ENCODE measurements around the gene STAMBPL1.

The STAMBPL1 gene

DNA sequence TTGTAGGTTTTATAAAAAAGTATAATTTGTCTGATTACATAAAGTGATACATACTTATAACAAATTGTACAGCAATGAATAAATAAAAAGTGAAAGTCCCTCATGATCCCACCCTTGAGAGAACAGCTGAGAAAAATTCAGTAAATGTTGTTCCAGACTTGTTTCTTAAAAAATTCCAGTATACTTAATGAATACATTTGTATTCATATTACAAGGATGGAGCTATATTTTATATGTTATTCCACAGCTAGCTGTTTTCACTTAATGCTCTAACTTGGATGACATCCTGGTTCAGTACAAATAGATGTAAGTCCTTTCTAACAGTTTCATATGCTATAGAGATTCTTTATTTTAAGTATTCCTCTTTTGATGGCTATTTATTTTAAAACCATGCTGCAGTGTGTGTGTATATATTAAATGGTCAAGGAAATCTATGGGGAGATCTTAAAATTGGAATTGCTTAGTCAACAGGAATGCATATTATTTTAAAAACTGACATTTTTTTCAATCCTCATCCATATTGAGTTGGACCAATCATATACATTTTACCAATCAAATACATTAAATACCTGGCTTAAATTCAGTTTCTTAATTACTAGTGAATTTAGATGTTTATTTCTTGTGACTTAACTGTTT lies 8.9 kb downstream of the STAMBPL1 start:
- H3K9me3 ChIP-seq (ENCODE audit: insufficient read depth, low read length): no peaks in the 10 kb centered on the region
- no peak overlapping the region for H3K9ac ChIP-seq (ENCODE audit: low read length)
- H3K27ac ChIP-seq (ENCODE audit: low read length): no peak overlapping the region
- no peak overlapping the region for H3K4me3 ChIP-seq (ENCODE audit: low read length)
- peak overlapping the region; percentile 85; the same call in 1 of the 2 replicates for H3K4me2 ChIP-seq (ENCODE audit: low read length)
- peaks cover 75% of the 10 kb centered on the region for H3K79me2 ChIP-seq (ENCODE audit: low read length)
- H3K36me3 ChIP-seq (replicated peaks; ENCODE audit: low read depth, low read length): no peaks in the 10 kb centered on the region
- no peak overlapping the region for H2AFZ ChIP-seq (ENCODE audit: low read depth, low read length)
- peaks cover 61% of the 10 kb centered on the region for H3K4me1 ChIP-seq (ENCODE audit: low read length)
- H3K27me3 ChIP-seq (ENCODE audit: low read depth, low read length): no peaks in the 10 kb centered on the region
- TF ChIP-seq EZH2phosphoT487 (IDR thresholded peaks at IDR 0.05; ENCODE audit: low read depth): no peak
- TF ChIP-seq, protein P1, sequence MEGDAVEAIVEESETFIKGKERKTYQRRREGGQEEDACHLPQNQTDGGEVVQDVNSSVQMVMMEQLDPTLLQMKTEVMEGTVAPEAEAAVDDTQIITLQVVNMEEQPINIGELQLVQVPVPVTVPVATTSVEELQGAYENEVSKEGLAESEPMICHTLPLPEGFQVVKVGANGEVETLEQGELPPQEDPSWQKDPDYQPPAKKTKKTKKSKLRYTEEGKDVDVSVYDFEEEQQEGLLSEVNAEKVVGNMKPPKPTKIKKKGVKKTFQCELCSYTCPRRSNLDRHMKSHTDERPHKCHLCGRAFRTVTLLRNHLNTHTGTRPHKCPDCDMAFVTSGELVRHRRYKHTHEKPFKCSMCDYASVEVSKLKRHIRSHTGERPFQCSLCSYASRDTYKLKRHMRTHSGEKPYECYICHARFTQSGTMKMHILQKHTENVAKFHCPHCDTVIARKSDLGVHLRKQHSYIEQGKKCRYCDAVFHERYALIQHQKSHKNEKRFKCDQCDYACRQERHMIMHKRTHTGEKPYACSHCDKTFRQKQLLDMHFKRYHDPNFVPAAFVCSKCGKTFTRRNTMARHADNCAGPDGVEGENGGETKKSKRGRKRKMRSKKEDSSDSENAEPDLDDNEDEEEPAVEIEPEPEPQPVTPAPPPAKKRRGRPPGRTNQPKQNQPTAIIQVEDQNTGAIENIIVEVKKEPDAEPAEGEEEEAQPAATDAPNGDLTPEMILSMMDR (IDR thresholded peaks at IDR 0.05; ENCODE audit: low read depth, low read length): no peak
- no peaks in the 10 kb centered on the region for H4K20me1 ChIP-seq (ENCODE audit: insufficient read depth, low read length)

DNA sequence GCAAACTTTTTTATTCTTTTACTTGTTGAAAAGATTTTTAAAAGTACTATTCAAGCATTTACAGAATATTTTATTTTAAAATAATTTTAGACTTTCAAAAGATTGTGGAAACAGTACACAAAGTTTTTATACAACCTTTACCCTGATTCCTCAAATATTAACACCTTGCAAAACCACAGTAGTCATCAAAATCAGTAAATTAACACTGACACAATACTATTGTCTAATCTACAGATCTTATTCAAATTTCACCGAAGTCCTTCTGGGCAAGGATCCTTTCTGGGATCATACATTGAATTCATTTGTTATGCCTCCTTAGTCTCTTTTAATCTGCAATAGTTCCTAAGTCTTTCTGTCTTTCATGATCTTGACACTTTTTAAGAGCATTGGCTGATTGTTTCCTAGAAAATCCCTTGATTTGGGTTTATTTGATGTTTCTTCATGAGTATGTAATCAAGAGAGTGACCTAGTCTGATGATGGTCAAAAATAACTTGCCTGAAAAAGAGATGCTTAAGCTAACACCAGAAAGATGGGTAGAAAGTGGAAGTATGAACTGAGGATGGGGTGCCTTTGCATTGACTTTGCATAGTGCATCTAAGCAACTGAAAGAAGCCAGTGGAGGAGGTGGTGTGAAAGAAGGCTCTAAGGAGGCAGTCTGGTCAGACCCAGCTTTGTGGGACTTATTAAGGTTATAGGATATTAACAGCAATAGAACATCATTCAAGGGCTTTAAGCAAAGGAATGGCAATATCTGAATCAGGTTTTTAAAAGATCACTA lies 9.7 kb downstream of the STAMBPL1 start:
- peaks cover 67% of the 10 kb centered on the region for H3K79me2 ChIP-seq (ENCODE audit: low read length)
- peaks cover 53% of the 10 kb centered on the region for H3K4me1 ChIP-seq (ENCODE audit: low read length)

DNA sequence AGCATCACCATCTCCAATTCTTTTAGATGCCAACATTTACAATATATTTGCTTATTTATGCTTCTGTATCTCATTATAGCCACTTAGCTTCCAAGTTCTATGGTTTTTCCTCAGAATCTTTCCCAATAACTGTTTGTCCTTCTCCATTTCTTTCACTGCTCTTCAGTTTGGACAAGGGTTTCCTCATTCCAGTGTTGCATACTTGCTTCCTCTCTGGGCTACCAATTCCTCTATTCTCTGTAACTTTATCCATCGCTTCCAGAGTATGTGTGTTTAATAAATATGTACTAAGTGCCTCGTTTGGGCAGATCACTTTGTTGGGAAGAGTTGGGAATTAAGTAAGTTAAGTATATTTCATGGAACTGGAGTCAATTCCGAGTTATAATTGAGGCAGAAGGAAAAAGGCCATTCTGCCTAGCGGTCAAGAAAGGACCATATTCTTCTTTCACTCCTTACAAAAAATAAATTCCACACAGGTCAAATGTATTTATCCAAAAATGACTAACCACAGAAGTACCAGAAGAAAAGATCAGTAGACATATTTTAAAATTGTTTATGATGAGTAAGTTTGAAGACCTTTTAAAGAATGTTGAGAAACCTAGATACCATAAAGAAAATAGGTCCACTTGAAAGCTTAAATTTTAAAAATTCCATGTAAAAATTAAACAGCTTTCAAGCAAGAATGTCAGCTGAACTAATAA lies 10.8 kb downstream of the STAMBPL1 start:
- no peak overlapping the region for H3K4me2 ChIP-seq (ENCODE audit: low read length)
- no peaks in the 10 kb centered on the region for H3K9me3 ChIP-seq (ENCODE audit: insufficient read depth, low read length)
- H3K4me1 ChIP-seq (ENCODE audit: low read length): peaks cover 42% of the 10 kb centered on the region
- H3K4me3 ChIP-seq (ENCODE audit: low read length): no peak overlapping the region
- peaks cover 56% of the 10 kb centered on the region for H3K79me2 ChIP-seq (ENCODE audit: low read length)
- H3K27ac ChIP-seq (ENCODE audit: low read length): no peak overlapping the region
- H3K27me3 ChIP-seq (ENCODE audit: low read depth, low read length): no peaks in the 10 kb centered on the region
- H4K20me1 ChIP-seq (ENCODE audit: insufficient read depth, low read length): no peaks in the 10 kb centered on the region
- H3K9ac ChIP-seq (ENCODE audit: low read length): no peak overlapping the region
- TF ChIP-seq EZH2phosphoT487 (IDR thresholded peaks at IDR 0.05; ENCODE audit: low read depth): no peak
- TF ChIP-seq, protein P1 (IDR thresholded peaks at IDR 0.05; ENCODE audit: low read depth, low read length): no peak
- no peaks in the 10 kb centered on the region for H3K36me3 ChIP-seq (replicated peaks; ENCODE audit: low read depth, low read length)
- no peak overlapping the region for H2AFZ ChIP-seq (ENCODE audit: low read depth, low read length)

More for the DNA sequence above, 9.7 kb downstream of the STAMBPL1 start:
- no peak overlapping the region for H3K9ac ChIP-seq (ENCODE audit: low read length)
- peak overlapping the region; percentile 32 for H3K4me2 ChIP-seq (ENCODE audit: low read length)
- H3K9me3 ChIP-seq (ENCODE audit: insufficient read depth, low read length): no peaks in the 10 kb centered on the region
- no peaks in the 10 kb centered on the region for H3K36me3 ChIP-seq (replicated peaks; ENCODE audit: low read depth, low read length)
- no peak overlapping the region for H2AFZ ChIP-seq (ENCODE audit: low read depth, low read length)
- H3K27ac ChIP-seq (ENCODE audit: low read length): no peak overlapping the region
- no peaks in the 10 kb centered on the region for H4K20me1 ChIP-seq (ENCODE audit: insufficient read depth, low read length)
- no peaks in the 10 kb centered on the region for H3K27me3 ChIP-seq (ENCODE audit: low read depth, low read length)
- no peak overlapping the region for H3K4me3 ChIP-seq (ENCODE audit: low read length)
- TF ChIP-seq, protein P1 (IDR thresholded peaks at IDR 0.05; ENCODE audit: low read depth, low read length): no peak
- TF ChIP-seq EZH2phosphoT487 (IDR thresholded peaks at IDR 0.05; ENCODE audit: low read depth): no peak

Measured in OCI-LY3 (cell line).